Mammary epithelial cell (primary cell): ENCODE measurements around the gene BARX2.

ENCODE experiments used
- EZH2 ChIP-seq: IDR thresholded peaks from 2 replicates; pipeline ENCODE4 v1.6.1; 2012; ENCODE audit warnings: low read length, inconsistent platforms, borderline replicate concordance
- TF ChIP-seq, protein P1 (sequence below), 2 donors: IDR thresholded peaks in 1 of 2; conservative IDR thresholded peaks in 1 of 2; 2 replicates each; pipeline ENCODE4 v1.5.1; 2011 to 2012; ENCODE audit warnings: inconsistent platforms in 2 of 2, low read length in 2 of 2, mild to moderate bottlenecking in 2 of 2, control low read depth in 1 of 2, low read depth in 1 of 2; ENCODE audit not compliant: insufficient read depth in 1 of 2; ENCODE audit errors: extremely low read depth in 1 of 2

DNA sequence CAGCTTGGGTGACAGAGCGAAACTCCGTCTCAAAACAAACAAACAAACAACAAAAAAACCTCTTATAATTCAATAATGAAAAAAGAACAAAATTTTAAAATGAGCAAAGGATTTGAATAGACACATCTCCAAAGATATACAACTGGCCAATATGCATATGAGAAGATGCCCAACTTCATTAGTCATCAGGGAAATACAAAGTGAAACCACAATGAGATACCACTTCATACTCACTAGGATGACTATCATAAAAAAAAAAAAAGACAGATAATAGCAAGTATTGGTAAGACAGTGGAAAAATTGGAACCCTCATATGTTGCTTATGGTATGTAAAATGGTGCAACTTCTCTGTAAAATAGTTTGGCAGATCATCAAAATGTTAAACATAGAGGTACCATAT is 28.7 kb upstream of the BARX2 start:
- TF ChIP-seq, protein P1, sequence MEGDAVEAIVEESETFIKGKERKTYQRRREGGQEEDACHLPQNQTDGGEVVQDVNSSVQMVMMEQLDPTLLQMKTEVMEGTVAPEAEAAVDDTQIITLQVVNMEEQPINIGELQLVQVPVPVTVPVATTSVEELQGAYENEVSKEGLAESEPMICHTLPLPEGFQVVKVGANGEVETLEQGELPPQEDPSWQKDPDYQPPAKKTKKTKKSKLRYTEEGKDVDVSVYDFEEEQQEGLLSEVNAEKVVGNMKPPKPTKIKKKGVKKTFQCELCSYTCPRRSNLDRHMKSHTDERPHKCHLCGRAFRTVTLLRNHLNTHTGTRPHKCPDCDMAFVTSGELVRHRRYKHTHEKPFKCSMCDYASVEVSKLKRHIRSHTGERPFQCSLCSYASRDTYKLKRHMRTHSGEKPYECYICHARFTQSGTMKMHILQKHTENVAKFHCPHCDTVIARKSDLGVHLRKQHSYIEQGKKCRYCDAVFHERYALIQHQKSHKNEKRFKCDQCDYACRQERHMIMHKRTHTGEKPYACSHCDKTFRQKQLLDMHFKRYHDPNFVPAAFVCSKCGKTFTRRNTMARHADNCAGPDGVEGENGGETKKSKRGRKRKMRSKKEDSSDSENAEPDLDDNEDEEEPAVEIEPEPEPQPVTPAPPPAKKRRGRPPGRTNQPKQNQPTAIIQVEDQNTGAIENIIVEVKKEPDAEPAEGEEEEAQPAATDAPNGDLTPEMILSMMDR (conservative IDR thresholded peaks at IDR 0.05 in 1 of 2, IDR thresholded peaks at IDR 0.05 in 1 of 2; ENCODE audit: extremely low read depth in 1 of 2, insufficient read depth in 1 of 2, low read depth in 1 of 2, low read length in 2 of 2): no peak
- no peak for TF ChIP-seq EZH2
